ENCODE results near the gene TTC19.

TTC19 gene

GRCh38 chr17:15952916-15953790 is 46.5 kb upstream of the TTC19 start:
- H3K79me2 ChIP-seq (ENCODE audit: low read length), result no peaks in the 10 kb centered on the region
- no peaks in the 10 kb centered on the region for H3K9me3 ChIP-seq (ENCODE audit: insufficient read depth, low read length)
- H3K27me3 ChIP-seq (ENCODE audit: low read depth, low read length), result peaks cover 46% of the 10 kb centered on the region
- H3K9ac ChIP-seq (ENCODE audit: low read length), result no peak overlapping the region
- no peak overlapping the region for H3K4me3 ChIP-seq (ENCODE audit: low read length)
- peaks cover 9% of the 10 kb centered on the region; the same call in 1 of the 2 replicates for H4K20me1 ChIP-seq (ENCODE audit: insufficient read depth, low read length)
- H3K4me1 ChIP-seq (ENCODE audit: low read length), result peaks cover 4% of the 10 kb centered on the region
- TF ChIP-seq, protein P1, sequence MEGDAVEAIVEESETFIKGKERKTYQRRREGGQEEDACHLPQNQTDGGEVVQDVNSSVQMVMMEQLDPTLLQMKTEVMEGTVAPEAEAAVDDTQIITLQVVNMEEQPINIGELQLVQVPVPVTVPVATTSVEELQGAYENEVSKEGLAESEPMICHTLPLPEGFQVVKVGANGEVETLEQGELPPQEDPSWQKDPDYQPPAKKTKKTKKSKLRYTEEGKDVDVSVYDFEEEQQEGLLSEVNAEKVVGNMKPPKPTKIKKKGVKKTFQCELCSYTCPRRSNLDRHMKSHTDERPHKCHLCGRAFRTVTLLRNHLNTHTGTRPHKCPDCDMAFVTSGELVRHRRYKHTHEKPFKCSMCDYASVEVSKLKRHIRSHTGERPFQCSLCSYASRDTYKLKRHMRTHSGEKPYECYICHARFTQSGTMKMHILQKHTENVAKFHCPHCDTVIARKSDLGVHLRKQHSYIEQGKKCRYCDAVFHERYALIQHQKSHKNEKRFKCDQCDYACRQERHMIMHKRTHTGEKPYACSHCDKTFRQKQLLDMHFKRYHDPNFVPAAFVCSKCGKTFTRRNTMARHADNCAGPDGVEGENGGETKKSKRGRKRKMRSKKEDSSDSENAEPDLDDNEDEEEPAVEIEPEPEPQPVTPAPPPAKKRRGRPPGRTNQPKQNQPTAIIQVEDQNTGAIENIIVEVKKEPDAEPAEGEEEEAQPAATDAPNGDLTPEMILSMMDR (IDR thresholded peaks at IDR 0.05; ENCODE audit: low read depth, low read length), result no peak
- no peak for TF ChIP-seq EZH2phosphoT487 (IDR thresholded peaks at IDR 0.05; ENCODE audit: low read depth)
- H3K36me3 ChIP-seq (replicated peaks; ENCODE audit: low read depth, low read length), result no peaks in the 10 kb centered on the region
- H2AFZ ChIP-seq (ENCODE audit: low read depth, low read length), result no peak overlapping the region
- H3K27ac ChIP-seq (ENCODE audit: low read length), result no peak overlapping the region
- no peak overlapping the region for H3K4me2 ChIP-seq (ENCODE audit: low read length)

- no peak overlapping the region for H3K4me2 ChIP-seq (ENCODE audit: low read length)
- H3K36me3 ChIP-seq (replicated peaks; ENCODE audit: low read depth, low read length), result no peaks in the 10 kb centered on the region
- H3K27ac ChIP-seq (ENCODE audit: low read length), result no peak overlapping the region
These were observed 45.4 kb upstream of the TTC19 start for GRCh38 chr17:15954222-15954621.

GRCh38 chr17:15955793-15956541 is 43.7 kb upstream of the TTC19 start:
- Histone ChIP-seq H3K36me3 (replicated peaks; ENCODE audit: low read depth, low read length) (no peaks in the 10 kb centered on the region), H3K4me3 (ENCODE audit: low read length) (no peak overlapping the region), H3K4me1 (ENCODE audit: low read length) (peaks cover 19% of the 10 kb centered on the region), H3K9me3 (ENCODE audit: insufficient read depth, low read length) (no peaks in the 10 kb centered on the region), H2AFZ (ENCODE audit: low read depth, low read length) (no peak overlapping the region), H3K4me2 (ENCODE audit: low read length) (no peak overlapping the region), H4K20me1 (ENCODE audit: insufficient read depth, low read length) (peaks cover 26% of the 10 kb centered on the region), H3K27me3 (ENCODE audit: low read depth, low read length) (peaks cover 59% of the 10 kb centered on the region), H3K9ac (ENCODE audit: low read length) (no peak overlapping the region), H3K79me2 (ENCODE audit: low read length) (no peaks in the 10 kb centered on the region), H3K27ac (ENCODE audit: low read length) (no peak overlapping the region)
- no peak for TF ChIP-seq EZH2phosphoT487 (IDR thresholded peaks at IDR 0.05; ENCODE audit: low read depth)
- TF ChIP-seq, protein P1 (IDR thresholded peaks at IDR 0.05; ENCODE audit: low read depth, low read length), result no peak

More at GRCh38 chr17:15954222-15954621, 45.4 kb upstream of the TTC19 start:
- TF ChIP-seq, protein P1 (IDR thresholded peaks at IDR 0.05; ENCODE audit: low read depth, low read length), result no peak
- no peak for TF ChIP-seq EZH2phosphoT487 (IDR thresholded peaks at IDR 0.05; ENCODE audit: low read depth)
- peaks cover 13% of the 10 kb centered on the region for H3K4me1 ChIP-seq (ENCODE audit: low read length)
- no peak overlapping the region for H2AFZ ChIP-seq (ENCODE audit: low read depth, low read length)
- peaks cover 18% of the 10 kb centered on the region for H4K20me1 ChIP-seq (ENCODE audit: insufficient read depth, low read length)
- no peak overlapping the region for H3K9ac ChIP-seq (ENCODE audit: low read length)
- no peak overlapping the region for H3K4me3 ChIP-seq (ENCODE audit: low read length)
- no peaks in the 10 kb centered on the region for H3K9me3 ChIP-seq (ENCODE audit: insufficient read depth, low read length)
- no peaks in the 10 kb centered on the region for H3K79me2 ChIP-seq (ENCODE audit: low read length)
- H3K27me3 ChIP-seq (ENCODE audit: low read depth, low read length), result peaks cover 54% of the 10 kb centered on the region

DNA sequence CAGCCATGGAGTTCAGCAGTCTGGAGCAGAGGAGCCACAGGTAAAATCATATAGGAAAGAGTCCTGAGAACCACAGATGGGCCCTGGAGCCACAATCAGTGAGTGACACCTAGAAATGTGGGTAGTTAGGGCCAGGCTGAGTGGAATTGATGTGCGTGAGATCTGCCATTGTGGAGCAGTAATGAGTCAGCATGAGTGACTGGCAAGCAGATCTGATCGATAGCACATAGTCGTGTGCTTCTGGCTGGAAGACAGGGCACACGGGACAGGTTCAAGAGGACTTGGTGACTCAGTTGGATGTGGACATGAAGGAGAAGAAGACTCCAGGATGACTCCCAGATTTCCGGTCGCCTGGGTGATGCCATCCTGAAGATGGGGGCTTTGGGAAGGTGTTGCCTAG is 42.4 kb upstream of the TTC19 start:
- Histone ChIP-seq H2AFZ (ENCODE audit: low read depth, low read length) (no peak overlapping the region), H3K4me1 (ENCODE audit: low read length) (peaks cover 19% of the 10 kb centered on the region), H3K27ac (ENCODE audit: low read length) (no peak overlapping the region), H3K9me3 (ENCODE audit: insufficient read depth, low read length) (no peaks in the 10 kb centered on the region), H3K27me3 (ENCODE audit: low read depth, low read length) (peaks cover 65% of the 10 kb centered on the region), H3K4me2 (ENCODE audit: low read length) (no peak overlapping the region), H3K4me3 (ENCODE audit: low read length) (no peak overlapping the region), H3K79me2 (ENCODE audit: low read length) (no peaks in the 10 kb centered on the region), H3K36me3 (replicated peaks; ENCODE audit: low read depth, low read length) (no peaks in the 10 kb centered on the region), H3K9ac (ENCODE audit: low read length) (no peak overlapping the region), H4K20me1 (ENCODE audit: insufficient read depth, low read length) (peaks cover 26% of the 10 kb centered on the region)
- TF ChIP-seq, protein P1 (IDR thresholded peaks at IDR 0.05; ENCODE audit: low read depth, low read length), result no peak
- no peak for TF ChIP-seq EZH2phosphoT487 (IDR thresholded peaks at IDR 0.05; ENCODE audit: low read depth)

Data from OCI-LY3 (cell line).